GF-D8 (cell line): Measurements from ENCODE around the gene ZSWIM8.

Source experiments
- DNase-seq: peaks from one replicate; lab custom pipeline; 2025; lab: John Stamatoyannopoulos, UW

The ZSWIM8 gene

DNA sequence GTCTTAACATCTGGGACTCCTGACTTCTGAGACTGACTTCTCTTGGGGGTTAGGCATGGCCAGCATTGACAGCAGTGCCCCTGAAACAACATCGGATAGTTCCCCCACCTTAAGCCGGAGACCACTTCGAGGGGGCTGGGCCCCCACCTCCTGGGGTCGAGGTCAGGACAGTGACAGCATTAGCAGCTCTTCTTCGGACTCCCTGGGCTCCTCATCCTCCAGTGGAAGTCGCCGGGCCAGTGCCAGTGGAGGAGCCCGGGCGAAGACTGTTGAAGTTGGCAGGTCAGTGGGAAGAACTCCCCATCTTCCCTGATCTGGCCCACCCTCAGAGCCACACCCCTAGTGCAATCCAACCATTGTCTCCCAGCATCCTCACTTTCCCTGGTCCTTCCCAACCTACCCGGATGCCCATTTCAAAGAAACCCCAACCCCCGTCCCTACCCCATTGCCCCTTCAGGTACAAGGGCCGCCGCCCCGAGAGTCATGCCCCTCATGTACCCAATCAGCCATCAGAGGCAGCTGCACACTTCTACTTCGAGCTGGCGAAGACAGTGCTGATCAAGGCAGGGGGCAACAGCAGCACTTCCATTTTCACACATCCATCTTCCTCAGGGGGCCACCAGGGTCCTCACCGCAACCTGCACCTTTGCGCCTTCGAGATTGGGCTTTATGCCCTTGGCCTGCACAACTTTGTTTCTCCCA lies 12.1 kb downstream of the ZSWIM8 start:
- DNase-seq, result no peak

DNA sequence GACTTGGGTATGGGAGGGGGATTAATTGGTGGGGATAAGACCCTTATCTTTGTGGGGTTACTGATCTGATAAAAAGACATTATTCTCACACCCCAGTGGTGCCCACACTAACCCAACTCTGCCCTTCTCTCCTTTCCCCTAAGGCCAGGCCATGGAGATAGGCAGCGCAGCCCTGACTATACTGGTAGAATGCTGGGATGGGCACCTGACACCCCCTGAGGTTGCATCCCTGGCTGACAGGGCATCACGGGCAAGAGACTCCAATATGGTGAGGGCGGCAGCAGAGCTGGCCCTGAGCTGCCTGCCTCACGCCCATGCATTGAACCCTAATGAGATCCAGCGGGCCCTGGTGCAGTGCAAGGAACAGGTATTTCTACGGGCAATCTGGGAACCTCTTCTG lies 12.7 kb downstream of the ZSWIM8 start:
- no peak for DNase-seq

DNA sequence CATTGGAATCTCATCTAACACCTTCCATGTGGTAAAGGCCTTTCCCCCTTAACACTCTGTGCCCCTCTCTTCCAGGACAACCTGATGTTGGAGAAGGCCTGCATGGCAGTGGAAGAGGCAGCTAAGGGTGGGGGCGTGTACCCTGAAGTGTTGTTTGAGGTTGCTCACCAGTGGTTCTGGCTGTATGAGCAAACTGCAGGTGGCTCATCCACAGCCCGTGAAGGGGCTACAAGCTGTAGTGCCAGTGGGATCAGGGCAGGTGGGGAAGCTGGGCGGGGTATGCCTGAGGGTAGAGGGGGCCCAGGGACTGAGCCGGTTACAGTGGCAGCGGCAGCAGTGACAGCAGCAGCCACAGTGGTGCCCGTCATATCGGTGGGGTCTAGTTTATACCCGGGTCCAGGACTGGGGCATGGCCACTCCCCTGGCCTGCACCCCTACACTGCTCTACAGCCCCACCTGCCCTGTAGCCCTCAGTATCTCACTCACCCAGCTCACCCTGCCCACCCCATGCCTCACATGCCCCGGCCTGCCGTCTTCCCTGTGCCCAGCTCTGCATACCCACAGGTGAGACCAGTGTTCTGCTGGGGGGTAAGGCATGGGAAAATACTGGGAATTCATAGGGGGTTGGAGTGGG lies 13.6 kb downstream of the ZSWIM8 start:
- DNase-seq, result no peak

DNA sequence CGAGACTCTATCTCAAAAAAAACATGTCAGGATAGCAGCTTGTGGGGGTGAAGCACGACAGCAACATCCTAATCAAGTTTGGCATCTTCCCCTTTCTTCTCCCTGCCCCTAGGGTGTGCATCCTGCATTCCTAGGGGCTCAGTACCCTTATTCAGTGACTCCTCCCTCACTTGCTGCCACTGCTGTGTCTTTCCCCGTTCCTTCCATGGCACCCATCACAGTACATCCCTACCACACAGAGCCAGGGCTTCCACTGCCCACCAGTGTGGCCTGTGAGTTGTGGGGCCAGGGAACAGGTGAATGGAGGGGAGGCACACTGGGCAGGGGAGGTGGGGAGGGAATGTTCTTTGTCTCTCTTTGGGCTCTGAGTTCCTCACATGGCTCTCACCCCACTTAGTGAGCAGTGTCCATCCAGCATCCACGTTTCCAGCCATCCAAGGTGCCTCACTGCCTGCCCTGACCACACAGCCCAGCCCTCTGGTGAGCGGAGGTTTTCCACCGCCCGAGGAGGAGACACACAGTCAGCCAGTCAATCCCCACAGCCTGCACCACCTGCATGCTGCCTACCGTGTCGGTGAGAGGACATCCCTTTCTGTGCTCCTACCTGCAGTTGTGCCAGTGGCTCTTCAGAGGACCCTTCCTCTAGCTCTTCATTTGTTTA lies 14.6 kb downstream of the ZSWIM8 start:
- no peak for DNase-seq

DNA sequence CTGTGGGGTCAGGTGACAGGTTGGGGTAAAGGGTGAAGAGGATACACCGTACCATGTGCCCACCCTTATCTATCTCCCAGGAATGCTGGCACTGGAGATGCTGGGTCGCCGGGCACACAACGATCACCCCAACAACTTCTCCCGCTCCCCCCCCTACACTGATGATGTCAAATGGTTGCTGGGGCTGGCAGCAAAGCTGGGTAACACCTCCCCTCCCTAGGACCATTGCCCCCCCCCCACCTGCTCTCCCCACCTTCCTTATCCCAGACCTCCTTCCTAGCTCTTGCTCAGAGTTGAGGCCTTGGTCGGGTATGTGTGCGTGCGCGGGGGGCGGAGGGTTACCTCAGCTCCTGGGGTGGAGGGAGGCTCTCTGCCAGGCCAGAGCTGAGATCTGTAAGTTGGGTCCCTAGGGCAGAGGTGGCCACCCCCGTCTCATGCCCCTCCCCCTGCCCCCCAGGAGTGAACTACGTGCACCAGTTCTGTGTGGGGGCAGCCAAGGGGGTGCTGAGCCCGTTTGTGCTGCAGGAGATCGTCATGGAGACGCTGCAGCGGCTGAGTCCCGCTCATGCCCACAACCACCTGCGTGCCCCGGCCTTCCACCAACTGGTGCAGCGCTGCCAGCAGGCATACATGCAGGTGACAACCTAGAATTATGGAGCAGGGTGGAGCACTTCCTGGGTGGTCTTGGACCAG lies 15.3 kb downstream of the ZSWIM8 start:
- no peak for DNase-seq

DNA sequence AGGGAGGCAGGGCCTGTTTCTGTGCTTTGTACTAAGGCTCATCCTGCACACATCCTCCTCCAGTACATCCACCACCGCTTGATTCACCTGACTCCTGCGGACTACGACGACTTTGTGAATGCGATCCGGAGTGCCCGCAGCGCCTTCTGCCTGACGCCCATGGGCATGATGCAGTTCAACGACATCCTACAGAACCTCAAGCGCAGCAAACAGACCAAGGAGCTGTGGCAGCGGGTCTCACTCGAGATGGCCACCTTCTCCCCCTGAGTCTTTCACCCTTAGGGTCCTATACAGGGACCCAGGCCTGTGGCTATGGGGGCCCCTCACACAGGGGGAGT lies 15.8 kb downstream of the ZSWIM8 start:
- DNase-seq, result no peak

DNA sequence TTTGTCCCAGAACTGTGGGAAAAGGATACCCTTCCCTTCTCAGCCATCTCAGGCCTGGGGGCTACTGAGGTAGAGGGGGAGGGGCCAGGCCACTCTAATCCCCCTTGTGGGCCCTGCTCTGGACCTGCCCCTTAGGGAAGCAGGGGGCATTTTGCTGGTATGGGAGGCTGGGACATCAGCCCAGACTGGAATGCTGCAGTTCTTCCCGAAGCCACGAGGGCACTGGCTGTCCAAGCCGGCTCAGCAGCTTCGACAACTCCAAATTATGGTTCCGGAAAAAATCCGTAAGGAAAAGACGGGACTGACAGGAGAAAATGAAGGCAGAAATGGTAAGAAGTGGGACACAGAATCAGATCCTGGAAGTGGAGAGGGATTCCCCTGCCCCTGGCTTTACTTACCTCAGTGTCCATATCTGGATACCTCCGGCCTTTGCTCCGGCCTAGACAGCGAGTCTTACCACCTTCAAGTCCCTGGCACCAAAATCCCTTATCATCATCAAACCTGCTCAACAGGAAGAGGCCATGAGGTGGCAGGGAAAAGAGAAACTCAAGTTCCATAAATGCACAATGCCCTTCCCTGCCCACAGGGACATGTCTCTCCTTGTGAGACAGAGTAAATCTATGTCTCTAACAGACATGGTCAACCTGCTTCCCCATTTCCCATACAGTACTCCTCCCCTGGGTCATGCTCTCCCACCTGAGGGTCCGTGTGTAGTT lies 17.0 kb downstream of the ZSWIM8 start:
- no peak for DNase-seq

DNA sequence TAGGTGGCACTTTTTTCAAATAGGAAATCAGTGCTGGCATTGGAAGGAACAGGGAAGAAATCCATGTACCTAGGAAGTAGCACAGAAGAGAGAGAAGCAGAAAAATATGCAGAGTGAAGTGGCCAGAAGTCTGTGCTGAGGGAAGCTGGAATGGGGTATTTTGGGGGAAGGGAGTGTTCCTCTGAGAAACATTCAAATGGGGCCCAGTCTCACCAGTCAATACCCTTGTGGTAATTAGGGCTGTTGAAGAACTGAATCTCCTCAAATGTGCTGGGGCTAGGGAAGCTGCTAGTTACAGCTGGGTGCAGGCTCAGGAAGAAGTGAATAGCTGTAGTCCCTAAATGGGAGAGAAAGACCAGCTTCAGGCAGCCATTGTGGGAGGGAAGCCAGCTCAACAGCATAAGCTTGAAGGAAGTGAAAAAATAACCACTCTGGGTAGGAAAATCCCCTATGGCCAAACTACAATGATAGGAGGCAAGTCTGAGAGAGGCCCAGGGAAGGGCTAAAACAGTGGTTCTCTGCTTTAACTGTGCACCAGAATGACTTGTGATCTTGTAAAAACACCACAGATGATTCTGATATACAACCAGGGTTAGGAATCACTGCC lies 18.4 kb downstream of the ZSWIM8 start:
- no peak for DNase-seq

DNA sequence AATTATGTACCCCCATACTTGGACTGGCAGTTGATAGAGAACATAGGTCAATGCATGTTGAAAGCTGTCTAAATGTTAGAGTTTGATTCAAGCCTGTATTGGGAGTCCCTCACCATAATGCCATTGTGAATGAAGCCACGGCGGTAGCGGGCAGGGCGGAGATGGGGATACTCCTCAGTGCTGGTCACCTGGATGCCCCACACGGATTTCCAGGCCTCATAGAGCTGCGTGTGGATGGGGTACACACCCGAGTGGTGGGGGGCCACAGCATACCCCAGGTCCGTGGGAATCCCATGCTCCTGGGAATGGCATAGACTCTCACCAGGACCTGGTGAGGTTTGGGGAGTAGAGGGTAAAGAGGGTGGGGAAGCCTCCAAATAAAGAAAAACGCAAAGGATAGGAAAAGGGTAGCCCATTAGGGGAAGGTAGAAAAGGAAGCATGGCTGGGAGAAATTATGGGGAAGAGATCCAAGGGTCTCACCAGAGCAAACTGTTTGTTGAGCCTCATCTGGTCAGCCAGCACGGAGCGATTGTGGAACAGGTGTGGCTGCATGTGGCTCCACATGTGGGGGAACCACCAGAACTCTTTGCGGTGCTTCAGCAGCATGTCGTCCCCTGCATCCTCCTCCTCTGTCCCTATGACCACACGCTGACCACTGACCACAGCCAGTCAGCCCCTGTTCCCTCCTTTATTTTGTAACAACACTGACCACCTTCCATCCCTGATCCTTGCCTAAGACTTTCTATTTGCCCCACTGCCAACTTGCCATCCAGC lies 21.0 kb downstream of the ZSWIM8 start:
- no peak for DNase-seq

DNA sequence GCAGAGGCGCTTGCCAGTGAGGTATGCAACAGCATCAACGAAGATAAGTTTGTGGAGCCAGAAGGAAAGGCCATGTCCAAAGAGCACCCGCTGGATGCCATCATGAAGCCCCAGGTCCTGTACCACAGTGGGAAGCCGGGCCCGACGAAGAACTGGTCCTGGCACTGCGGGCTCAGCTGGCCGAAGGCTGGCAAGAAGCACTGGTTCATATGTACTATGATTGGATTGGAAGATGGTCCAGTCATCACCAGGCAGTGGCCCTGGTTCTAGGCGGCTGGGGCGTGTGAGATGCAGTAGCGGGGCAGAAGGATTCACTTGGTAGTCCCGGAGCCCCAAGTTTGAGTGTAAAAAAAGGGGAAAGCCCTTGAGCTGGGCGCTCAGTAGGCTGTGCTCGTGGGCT lies 22.1 kb downstream of the ZSWIM8 start:
- no peak for DNase-seq

DNA sequence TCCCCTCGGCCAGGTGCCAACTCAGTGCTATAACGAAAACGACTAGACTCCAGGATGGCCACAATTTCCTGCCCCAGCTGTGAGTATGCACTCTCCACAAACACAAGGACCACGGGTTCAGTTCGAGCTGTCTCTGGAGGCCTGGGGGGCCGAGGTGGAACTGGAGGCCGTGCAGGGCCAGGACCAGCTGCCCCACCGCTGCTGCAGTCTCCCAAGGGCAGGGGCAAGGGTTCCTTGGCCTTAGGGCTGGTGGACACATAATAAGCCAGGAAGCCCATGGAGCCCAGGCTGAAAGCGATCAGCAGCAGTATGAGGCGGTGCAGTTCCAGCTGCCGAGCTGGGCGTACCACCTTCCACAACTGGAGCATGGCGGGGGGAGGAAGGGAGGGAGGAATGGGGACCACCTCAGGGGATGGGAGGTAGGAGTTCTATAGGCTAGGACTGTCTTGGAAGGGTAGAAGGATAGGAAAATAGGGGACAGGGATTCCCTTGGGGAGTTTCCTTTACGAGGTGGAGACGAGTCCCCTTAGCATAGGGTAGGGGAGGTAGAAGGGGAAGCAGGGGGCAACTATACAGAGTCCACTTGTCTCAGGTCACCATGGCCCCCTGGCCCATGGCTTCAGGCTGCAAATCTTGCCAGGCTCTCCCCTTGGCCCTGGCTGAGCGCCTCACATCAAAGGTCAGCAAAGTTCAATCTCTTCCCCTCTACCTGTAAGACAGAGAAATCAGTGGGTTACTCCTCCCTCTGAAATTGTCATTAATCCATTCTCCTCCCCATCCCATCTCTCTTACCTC lies 22.8 kb downstream of the ZSWIM8 start:
- no peak for DNase-seq

DNA sequence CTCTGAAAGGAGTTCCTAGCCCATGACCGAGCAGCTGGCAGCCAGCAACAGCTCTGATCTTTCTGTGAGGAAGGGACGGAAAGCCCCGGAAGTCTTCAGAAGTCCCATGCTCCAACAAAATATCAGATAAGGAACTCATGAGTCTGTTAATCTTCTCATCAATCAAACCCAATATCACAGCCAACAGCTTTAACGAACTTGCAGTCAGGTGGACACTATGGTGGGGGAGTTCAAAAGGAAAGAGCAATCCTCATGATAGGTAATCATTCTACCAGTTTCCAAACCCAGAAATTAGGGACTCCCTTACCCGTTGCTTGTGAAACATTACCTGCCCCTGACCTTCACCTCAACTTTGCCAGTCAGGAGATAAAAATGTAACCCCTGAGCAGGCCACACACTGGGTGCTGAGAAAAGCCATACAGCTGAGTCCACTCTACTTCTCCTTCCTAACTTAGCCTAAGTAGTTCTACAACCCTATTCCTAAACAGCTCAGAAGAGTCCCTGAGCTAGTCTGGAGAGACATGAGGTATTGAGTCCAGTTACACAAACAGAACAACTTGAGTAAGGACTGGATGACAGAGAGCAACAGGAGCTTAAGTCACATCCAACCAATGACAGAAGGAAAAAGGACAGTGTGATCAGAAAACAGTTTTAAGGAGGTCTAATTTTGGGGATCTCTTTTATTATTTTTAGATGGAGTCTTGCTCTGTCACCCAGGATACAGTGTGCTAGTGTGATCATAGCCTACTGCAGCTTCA lies 23.8 kb downstream of the ZSWIM8 start:
- no peak for DNase-seq

DNA sequence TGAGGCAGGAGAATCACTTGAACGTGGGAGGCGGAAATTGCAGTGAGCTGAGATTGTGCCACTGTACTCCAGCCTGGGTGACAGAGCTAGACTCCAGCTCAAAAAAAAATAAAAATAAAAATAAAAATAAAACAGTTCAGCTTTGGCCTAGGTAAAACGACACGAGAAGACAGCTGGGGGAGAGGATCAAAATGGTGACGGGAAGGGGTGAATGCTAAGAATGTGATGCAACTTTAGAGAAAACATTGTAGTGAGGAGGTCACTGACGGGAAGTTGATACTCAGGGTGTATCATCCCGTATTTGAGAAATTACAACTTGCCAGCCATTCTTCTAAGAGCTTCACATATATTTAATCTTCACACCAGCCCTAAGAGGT lies 24.9 kb downstream of the ZSWIM8 start:
- DNase-seq, result no peak

DNA sequence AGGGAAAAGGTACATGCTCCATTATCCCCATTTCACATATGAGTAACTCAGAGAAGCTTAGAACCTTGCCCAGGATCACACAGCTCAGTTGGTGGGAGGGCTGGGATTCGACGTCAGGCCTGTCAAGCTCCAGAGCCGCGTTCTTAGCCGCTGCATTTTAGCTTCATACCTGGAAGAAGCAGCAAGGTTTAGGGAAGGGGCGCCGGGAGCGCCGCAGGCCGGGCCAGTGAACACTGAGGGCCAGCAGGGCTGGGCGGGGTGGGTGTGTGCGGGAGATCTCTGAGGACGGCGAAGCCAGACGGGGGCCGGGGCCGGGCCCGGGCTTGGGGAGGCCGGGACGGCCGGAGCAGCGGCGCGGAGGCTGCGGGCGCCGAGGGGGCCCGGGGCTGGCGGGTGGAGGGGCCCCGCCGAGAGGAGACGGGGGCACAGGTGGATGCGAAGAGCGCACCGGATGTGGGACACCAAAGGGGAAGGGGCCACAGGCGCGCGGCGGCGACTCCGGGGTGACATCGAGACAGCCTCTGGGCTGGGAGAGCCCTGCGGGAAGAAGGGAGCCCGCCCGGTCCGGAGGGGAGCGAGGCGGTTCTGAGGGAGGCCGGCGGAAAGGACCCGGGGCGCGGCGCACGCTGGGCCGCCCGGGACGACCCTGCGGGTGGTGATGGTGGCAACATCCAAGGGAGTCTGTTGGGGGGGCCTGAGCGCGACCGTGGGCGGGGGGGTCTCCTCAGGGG lies 25.5 kb downstream of the ZSWIM8 start:
- DNase-seq, result no peak

DNA sequence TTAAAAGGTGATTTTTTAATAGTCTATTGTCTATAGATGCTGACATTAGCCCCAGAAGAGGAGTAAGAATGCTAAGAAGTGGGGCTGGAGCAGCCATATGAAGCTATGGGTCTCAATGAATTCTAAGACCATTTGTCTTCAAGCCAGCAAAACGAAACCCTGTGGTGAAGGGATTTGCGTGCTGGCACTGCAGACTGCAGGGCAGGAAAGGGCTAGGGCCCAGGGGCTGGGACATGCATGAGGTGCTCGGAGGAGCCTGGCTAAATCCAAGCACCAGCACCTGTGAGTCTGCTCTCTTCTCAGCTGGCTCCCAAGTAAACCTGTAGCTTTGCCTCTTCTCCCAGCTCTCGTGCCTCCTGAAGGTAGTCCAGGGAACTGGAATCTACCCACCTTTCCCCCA lies 27.3 kb downstream of the ZSWIM8 start:
- no peak for DNase-seq

DNA sequence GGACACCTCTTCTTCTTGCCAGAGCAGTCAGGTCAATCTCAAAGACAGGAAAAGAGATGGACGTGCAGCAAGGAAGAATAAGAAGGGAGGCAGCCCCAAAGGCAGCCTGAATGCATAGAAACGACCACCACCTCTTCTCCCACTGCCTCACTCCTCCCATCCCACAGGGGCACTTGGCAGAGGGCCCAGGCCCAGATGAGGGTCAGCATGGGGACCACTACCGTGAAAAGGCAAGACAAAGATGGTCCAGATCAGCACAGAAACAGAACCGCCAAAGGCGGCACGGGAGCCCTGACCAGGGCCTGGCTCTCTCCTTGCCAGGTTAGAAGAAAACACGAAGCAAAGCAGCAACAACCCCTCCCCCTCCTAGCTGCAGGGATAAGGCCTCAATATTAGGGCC lies 27.9 kb downstream of the ZSWIM8 start:
- no peak for DNase-seq

DNA sequence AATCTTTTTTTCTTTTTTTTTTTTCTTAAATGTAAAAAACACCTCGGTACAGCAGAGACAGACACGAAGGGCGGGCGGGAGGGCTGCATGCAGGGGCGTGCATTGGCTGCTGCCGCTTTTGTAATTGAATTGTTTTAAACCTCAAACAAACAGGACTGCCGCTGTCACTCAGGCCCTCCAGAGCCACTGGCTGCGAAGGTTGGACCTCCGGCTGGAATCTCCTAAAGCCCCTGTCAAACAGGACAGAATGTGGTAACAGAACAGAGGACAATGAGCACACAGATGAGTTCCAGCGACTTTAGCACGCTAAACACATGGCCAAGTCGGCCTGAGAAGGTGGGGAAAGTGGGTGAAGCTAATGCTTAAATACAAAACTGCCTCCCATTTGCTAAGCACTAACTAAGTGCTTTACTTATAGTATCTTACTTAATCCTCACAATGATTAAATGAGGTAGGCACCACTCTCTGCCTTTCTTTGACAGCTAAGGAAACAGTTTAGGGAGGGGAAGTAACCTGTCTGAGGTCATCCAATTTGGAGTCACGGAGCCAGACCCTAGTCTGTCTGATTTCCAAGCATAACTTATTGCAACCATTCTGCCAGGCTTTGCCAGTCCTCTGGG lies 29.0 kb downstream of the ZSWIM8 start:
- no peak for DNase-seq

DNA sequence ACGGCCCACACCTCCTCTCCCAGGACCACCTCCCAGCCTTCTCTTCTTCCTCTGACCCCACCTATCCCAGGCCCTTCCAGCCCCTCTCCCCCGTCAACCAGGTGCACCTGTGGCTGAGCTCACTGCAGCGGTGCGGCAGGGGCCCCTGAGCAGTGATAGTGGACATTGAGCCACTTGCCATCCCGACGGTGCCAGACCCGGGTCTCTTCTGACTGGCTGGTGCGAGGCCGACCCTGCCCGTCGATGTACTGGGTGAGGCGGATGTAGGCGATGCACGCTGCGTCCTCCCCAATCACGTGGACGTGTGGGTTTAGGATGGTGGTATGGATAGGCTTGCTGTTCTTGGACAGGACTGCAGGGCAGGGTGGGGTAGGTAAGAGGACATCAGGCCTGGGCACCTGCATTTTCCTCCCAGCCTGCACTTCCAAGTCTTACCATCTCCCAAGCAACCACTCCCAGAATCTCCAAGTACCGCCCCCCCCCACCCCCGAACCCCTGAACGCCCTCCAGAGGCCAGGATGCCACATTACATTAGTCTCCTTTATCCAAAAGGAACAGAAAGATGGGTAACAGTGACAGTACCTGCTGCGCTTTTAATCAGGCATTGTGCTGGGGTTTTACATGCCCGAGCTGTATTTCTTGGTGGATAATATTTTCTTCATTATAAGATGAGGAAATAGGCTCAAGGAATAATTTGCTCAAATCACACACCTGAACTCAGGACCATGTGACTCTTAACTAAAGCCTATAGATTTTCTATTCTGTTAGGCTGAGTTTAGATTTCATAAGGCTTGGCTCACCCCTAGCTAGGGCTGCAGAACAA lies 29.7 kb downstream of the ZSWIM8 start:
- no peak for DNase-seq
